ENCODE measurements around the gene CEND1. TPM values are rescaled to one million over a fixed set of nuclear protein-coding genes. Genes with fewer than 3 reads are reported as not detected.

The CEND1 gene
- total and polyA plus RNA-seq, 2 of the 4 experiments (the other 2 are of a cell fraction) = 0.90 to 4.0 TPM

- dilution Hi-C loops (cut with HindIII; ENCODE audit: low sequenced_read_pairs, unreplicated experiment) = no loop called here
- Histone ChIP-seq H4K8ac (ENCODE audit: low read depth in 2 of 2, low read length in 2 of 2) (no peak overlapping the region), H3K79me1 (ENCODE audit: low read depth in 1 of 2, low read length in 2 of 2) (peaks cover 9 to 62% of the 10 kb centered on the region in 2 experiments), H3K4me2 (ENCODE audit: low read depth, low read length) (no peak overlapping the region), H4K91ac (ENCODE audit: insufficient read depth, low read depth, low read length) (no peak overlapping the region), H3K18ac (ENCODE audit: low read depth, low read length) (no peak overlapping the region), H3K27ac (ENCODE audit: insufficient read depth, low read length) (no peak overlapping the region), H3K36me3 (ENCODE audit: control insufficient read depth, insufficient read depth, low read length) (peaks cover 46% of the 10 kb centered on the region), H3K4me3 (ENCODE audit: insufficient read depth, low read depth, low read length) (no peak overlapping the region), H2BK20ac (ENCODE audit: low read depth, low read length) (no peak overlapping the region), H2AFZ (replicated peaks; ENCODE audit: low read length, poor library complexity) (no peak overlapping the region), H2BK120ac (ENCODE audit: low read depth, low read length) (no peak overlapping the region), H4K20me1 (ENCODE audit: insufficient read depth, low read length) (peaks cover 65% of the 10 kb centered on the region), H3K27me3 (ENCODE audit: control insufficient read depth, insufficient read depth, low read length) (no peaks in the 10 kb centered on the region), H2AK5ac (ENCODE audit: low read depth, low read length) (no peak overlapping the region), H4K5ac (ENCODE audit: low read depth, low read length) (no peak overlapping the region), H3K14ac (replicated peaks; ENCODE audit: low read depth, low read length) (no peak overlapping the region), H2AK9ac (replicated peaks; ENCODE audit: low read depth, low read length, poor library complexity) (no peak overlapping the region), H3K56ac (ENCODE audit: extremely low read depth, insufficient read depth, low read length) (no peak overlapping the region), H2BK15ac (ENCODE audit: low read depth, low read length) (no peak overlapping the region), H2BK5ac (ENCODE audit: low read depth, low read length, poor library complexity, severe bottlenecking) (no peak overlapping the region), H3K9me1 (ENCODE audit: insufficient read depth, low read length) (peaks cover 8% of the 10 kb centered on the region; the same call in 1 of the 2 replicates), H3K23ac (ENCODE audit: low read depth, low read length) (no peak overlapping the region), H3K4me1 (ENCODE audit: control insufficient read depth, insufficient read depth, low read length) (peaks cover 9% of the 10 kb centered on the region), H3K4ac (ENCODE audit: low read depth, low read length) (no peak overlapping the region), H3K9me3 (ENCODE audit: control insufficient read depth, insufficient read depth, low read length) (no peaks in the 10 kb centered on the region), H3K9ac (ENCODE audit: low read depth, low read length) (no peak overlapping the region)
- in situ Hi-C loops (cut with MboI; ENCODE audit: low sequenced_read_pairs) = no loop called here
- CTCF ChIA-PET = no interaction called here
- intact Hi-C loops (cut with micrococcal nuclease) = no loop called here
- DNase-seq (no peak), ATAC-seq (ENCODE audit: low read depth) (no peak)
- 91% methylated on average over 6 of the region's 15 CpGs; no CpG with 5 or more reads in 1 of the 2 experiments for WGBS, 2 experiments (ENCODE audit: extremely low coverage in 2 of 2, insufficient read length in 1 of 2)
- TF ChIP-seq RCOR1 (IDR thresholded peaks at IDR 0.05; ENCODE audit: insufficient replicate concordance, low read length) (no peak), FOS (IDR thresholded peaks at IDR 0.05; ENCODE audit: low read depth, low read length) (no peak)
- POLR2A ChIA-PET (ENCODE audit: unreplicated experiment) = interaction anchor here (0.5 kb wide), 1 partner anchor 32 kb away, joined by 7 read pairs; no protein-coding TSS in a partner anchor
- no TSS peak for BruUV-seq (replicated peaks)
Measured at GRCh38 chr11:771617-772204, 18.2 kb downstream of the CEND1 start.

All from IMR-90 (cell line).